Medulla oblongata (tissue), 1 donor: Measurements from ENCODE around the gene SCP2D1.

Experiments
- DNase-seq: peaks from one replicate; pipeline ENCODE4 v3.0.0-alpha.2; 2015; ENCODE audit errors: extremely low spot score

Gene SCP2D1

DNA sequence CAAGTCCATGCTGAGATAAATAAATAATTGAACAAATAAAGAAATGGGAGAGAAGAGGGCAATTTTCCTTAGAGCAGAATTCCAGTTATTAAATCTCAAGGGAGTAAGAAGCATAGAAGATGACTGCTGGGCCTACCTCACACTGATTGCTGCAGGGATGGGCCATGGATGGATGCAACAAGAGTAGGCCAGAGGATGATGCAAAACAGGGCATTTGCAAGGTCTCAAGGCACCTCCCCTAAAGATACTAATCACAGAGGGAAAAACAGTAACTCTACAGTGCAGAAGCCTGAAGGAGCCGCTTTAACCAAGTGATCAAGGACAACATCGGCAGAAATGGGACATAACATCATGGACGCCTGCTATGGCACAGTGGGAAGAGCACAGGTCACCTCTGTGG lies 1.7 kb upstream of the SCP2D1 start:
- no peak for DNase-seq

DNA sequence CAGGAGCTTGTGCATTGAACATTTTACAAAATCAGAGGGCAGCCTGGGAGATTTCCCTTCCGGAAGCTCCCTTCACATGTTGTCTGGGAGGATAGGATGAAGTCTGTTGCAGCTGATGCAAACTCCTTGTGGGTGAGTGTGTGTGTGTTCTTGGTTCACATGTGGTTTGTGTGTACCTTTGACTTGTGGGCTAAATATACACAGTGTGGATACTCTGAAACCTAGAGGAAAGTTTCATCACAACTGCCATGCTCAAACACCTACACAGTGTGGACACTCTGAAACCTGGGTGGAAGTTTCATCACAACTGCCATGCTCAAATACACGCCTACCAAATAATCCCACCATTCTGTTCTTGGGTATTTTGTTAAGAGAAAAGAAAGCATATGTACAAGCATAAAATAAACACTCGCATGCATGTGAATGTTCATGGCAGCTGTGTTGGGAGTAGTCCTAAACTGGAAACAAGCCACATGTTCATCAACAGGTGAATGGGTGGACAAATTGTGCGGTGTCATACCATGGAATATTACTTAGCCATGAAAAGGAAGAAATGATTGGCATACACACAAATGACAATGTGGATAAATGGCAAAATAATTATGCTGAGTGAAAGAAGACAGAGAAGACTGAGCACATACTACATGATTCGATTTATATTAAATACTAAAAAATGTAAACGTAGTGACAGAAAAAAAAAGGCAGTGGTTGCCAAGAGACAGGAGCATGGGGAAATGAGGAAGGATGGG lies 1.8 kb downstream of the SCP2D1 start:
- DNase-seq = no peak

DNA sequence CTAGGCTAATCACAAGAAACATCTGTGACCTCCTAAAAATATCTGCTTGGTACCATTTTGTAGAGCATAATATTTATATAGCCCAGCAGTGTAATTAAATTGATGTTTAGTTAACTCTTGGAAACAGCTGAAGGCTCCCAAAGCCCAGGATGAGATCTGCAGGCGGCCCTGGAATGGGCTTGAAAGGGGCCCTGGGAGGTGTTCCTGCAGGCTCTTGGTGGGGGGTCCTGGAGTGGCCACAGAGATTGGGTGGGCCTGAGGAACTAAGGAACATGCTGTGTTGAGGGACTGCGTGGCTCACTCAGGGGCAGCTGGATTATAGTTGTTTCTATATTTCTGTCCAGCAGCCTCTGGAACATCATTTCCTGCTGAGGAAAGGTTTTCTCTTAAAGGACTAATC lies 9.2 kb downstream of the SCP2D1 start:
- no peak for DNase-seq

DNA sequence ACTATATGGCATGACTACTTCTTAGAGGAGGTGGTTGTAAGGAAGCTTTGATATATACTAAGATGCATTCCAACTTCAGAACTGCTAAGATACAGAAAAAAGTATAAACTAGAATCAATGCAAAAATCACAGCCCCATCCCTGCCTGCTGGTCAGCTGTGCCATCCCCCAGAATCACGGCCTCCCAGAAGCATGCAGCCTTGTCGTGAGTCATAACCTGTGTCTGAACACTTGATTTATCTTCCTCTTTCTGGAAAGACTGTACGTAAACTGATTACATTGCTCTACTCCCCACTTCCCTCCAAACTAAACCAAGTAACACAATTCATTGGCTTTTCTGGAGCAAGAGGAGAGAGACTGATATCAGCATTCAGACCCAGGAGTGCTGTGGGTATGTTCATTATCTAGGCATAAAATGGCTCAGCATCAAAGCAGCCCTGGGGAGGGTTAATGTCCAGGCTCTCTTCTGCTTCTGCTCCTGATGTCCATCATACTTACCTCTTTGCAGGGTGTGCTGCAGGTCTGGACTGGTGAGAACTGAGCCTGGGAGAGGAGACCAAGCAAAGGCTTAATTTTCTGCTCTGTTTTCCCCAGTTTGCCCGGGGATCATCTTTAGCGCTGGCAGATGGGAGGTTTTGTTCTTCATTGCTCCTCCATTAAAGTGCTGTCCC lies 18.4 kb downstream of the SCP2D1 start:
- no peak for DNase-seq

DNA sequence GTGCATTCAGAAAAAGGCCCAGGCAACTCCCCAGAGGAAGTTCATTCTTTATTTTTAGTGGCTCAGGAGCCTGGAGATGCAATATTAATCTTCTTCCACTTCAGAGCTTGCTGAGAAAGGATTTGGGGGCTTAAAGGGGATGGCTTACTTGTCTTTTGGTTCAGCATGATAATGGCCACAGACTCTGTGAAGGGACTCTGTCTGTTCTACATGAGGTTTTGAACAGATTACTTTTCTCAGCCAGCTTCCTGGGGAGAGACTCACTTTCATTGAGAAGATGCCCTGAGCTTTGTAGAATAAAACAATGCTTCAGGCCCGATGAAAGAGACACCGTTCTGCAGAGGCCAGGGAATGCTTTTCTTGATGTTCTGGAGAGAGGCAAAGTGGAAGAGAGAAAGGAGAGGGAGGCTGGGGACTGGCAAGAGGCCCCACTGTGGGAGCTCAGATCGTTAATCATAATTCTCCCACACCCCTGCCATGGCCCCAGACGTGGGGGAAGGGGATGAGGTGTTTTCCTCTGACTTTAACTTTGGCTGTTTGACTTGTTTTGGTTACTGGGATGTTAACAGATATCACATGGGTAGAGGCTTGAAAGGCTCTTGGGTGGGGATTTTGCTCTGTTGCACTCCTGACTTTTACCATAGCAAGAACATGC lies 19.1 kb downstream of the SCP2D1 start:
- DNase-seq = no peak

DNA sequence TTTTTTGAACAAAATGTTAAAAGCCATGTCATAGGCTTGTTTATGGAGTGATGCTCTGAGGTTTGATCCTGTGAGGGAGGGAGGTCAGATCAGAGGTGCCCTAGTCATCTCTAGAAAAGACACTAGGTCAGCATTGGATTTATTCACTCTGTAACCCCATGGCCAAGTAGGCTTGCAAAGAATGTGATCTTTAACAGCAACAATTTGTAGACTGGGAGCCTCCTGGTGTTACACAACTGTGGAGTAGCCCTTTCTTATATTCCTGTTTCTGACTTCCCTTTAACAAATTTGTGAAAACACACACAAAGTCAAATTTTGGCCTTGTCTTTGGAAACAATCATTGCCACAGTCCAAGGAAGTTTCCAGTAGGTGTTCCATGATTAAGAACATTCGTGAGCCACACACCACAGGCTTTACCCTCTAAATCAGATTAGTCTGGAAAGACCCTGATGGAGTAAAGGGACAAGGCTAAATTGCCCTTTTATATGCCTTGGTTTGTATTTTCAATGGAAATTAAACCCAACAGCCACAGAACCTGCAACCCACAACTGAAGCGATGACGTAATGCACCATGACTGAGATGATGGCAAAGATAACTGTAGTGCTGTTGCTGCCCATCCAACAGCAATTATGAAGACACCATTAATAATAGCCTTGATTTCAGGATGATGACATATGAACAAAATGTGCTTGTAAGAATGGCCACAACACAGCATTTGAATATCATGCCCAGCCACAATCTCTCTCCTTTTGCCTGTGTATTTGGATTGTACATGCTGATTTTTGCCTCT lies 22.1 kb downstream of the SCP2D1 start:
- no peak for DNase-seq

DNA sequence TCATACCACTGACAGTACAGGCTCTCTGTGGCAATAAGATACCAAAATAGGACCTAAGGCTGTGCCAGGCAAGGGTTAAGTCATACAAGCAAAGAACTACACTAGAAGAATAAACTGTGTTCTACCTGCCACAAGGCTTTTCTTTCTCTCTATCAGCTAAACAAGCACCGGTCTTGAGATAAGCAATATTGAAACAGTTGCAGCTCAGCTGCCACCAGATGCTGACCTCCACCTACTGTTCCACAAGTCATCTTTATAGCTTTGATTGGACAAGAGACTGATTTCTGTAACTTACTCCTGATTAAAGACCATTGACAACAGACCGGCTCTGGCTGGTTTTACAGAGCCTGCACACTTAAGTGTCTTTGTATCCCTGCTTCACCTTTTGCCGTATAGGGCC lies 24.1 kb downstream of the SCP2D1 start:
- no peak for DNase-seq

DNA sequence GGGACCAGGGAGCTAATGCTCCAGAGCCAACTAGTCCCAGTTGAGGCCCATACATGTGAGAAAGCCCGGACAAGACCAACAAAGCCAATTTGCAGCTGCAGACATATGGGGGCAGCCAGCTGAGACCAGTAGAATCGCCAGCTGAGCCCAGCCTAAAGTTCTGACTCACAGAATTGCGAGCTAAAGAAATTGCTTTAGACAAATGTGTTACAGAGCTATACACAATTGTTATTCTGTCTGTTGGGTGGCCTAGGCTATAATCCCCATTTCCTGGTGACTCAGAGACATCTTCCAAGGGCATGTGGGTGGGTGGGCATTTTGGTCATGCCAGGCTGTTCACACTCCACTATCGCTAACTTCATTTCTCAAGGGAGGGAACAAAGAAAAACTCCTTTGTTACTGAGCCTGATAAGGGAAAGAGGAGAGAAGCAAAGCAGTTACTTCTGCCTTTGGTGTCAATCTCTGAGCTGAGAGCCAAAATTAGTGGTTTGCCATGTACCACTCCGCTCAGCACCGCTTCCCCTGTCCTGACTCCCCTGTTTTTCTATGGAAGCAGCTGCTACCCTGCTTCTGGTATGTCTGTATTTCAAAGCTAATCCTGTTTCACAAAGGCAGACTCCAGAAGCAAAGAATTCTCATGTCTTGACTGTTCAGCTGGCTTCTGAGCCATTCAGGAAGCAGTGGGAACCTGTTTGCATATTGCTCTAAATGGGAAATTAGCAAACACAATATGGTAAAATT lies 26.1 kb downstream of the SCP2D1 start:
- DNase-seq = no peak

DNA sequence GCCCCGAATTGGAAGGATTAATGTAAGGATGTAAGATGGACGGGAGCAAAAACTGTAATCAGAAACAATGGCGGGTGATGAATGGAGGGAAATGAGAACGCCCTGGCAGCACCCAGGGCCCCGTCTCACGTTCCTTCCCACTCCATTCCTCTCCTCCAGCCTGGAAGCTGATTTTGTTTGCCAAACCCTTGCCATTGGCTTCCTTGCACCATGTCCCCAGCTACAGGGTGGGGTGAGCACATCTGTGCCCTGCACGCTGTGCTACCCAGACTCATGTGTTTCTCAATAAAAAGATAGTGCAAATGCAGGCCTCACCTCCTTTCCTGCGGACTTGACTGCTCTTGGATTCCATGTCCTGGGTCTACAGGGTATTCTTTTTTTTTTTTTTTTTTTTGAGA lies 26.7 kb downstream of the SCP2D1 start:
- DNase-seq = no peak

DNA sequence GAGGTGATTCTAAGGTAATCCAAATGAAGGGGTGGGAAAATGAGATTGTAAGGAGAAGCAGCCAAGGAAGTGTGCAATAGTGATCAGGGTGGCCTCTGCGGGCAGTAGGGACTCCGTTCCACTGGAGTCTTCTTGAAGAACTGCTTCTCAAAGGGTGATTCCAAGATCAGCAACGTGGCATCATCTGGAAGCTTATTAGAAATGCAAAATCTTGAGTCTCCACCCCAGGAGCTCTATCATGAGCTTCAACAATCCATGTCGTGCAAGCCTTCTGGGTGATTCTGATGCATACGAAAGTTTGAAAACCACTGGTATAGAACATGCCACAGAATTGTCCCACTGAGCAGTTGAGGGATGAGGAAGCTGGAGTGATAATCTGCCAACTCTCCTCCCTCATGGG lies 31.4 kb downstream of the SCP2D1 start:
- no peak for DNase-seq

DNA sequence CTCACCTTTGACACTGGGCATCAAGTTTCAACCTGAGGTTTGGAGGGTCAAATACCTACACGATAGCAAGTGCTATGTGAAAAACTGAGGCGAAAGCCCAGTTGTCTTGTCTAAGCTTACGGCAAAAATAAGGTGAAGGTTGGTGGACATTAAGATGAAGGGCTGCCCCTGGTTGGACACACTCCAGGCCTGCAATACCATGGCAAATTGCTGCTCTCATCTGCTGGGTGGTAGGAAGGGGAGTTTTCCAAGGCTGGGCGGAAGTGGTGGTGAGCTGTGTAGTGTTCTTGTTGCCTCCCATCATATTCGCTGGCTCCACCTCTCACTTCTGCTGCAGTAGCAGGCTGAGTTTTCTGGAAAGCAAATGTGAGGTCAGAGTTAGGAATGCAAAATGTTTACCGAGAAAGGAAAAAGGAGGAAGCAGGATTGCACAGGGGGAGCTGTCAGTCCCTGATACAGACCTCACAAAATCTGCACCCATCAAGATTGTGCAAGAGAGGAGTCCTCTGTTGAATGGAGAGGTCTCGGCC lies 33.7 kb downstream of the SCP2D1 start:
- no peak for DNase-seq

DNA sequence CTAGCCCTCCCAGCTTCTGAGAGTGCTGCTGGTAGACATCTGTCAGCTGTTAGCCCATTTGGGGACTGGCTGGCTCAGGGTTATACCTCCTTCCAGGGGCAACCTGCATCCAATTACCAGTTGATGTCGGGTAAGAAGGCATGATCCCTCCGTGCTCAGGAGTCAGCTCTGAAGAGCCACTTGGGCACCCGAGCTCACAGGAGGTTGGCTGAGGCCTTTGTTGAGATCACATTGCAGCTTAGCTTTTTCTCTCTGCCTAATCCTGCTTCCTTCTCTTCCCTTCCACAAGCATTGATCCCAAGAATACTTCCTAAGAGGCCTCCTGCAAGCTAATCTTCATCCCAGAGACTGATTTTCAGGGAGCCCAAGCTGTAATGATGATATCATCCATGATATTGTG lies 35.5 kb downstream of the SCP2D1 start:
- DNase-seq = no peak

DNA sequence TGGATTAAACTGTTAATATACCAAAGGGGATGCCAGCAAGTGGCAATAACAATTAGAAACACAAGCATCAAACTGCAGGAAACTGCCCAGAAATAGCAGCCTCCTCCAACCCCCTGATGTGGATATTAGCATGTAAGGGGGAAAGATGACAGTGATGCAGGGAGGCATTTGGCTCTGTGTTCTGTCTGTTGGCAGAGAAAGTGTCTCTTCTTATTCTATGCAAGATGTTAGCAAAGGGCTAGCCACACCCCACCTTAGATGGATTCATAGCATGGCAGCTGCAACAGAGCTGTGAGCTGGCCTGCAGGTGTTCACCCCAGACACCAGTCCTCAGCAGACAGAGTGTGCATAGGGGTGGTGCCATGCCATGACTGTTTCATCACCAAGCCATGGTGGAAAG lies 38.0 kb downstream of the SCP2D1 start:
- no peak for DNase-seq

DNA sequence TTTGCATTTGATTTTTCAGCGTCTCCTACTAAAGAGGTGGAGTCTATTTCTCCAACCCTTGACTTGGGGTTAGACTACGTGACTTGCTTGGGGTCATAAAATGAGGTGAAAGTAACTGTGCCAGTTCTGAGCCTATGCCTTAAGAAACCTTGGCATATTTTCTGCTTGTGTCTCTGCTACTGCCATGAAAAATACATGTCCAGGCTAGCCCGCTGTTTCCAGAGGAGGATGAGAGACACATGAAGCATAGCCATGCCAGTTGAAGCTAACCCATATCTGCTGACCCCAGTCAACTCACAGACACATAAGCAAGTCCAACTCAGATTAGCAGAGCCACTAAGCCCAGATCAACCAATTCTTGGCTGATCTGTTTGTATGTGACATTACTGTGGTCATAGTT lies 38.7 kb downstream of the SCP2D1 start:
- DNase-seq = no peak

DNA sequence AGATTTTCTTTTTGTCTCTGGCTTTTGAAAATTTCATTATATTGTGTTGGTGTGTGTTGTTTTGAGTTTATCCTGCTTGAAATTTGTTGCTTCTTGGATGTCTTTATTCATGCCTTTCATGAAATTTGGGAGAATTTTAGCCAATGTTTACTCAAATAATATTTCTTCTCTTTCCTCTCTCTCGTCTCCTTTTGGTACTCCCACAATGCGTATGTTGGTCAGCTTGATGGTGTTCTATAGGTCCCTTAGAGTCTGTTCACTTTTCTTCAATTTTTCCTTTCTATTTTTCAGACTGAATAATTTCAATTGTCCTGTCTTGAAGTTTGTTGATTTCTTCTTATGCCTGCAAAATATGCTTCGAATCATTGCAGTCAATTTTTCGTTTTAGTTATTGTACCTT lies 39.6 kb downstream of the SCP2D1 start:
- DNase-seq = no peak

DNA sequence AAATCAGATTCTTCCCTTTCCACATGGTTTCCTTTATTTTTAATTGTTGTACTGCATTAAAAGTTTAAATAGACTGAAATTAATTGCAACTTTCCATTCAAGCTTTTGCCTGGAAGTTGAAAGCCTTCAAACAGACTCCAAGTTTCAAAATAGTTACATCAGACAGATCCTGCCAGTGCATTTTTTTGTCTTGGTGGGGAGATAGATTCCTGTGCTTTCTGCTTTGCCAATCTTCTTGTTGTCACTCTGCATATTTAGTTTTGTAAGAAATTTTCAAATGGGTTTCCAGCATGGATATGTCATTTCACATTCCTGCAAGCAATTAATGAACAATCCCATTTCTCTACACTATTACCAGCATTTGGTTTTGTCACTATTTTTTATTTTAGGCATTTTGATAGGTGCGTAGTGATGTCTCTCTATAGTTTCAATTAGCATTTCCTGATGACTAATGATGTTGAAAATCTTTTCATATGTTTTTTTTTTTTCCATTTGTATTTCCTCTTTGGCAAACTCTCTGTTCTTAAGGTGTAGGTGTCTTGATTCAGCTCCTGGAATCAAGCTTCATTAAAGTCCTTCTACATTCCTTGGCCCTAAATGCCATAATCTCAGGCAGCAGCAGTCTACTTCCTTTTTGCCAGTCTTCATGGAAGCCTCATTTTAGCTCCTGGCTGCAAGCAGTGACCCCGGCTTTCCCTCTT lies 40.5 kb downstream of the SCP2D1 start:
- no peak for DNase-seq

DNA sequence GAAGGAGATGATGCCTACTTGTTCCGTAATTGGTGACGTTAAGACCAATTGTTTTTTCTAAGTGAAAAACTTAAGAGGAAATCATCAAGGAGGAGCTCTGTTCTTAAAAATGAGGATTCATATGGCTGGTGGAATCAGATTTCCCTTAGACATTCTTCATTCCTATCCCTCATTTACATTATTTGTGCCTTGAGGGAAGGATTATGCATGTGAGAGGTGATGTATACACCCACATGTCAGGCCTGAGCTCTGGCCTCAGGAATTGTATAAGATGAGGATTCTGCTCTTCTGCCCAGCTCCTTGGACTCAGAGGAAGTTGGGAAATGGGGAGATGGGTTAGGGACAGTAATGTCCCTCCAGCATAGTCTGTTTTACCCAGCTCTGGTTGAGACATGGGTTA lies 42.3 kb downstream of the SCP2D1 start:
- no peak for DNase-seq

DNA sequence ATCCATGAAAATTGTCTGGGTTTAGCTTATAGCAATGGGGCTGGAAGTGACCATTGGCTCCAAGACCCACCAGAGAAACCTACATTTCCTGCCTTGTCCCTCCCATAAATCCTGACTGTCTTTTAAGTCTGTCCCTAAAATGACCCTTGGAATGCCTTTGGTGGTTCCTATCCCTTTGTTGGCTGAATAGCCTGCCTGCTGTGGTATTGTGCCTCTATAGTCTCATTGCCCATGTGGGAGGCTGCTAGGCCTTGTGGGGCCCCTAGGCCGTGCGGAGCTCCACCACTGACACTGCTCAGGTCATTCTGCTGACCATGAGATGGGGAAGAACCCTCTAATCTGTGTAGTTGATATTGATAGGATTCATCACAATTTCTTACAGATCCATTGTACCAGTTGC lies 43.3 kb downstream of the SCP2D1 start:
- no peak for DNase-seq

DNA sequence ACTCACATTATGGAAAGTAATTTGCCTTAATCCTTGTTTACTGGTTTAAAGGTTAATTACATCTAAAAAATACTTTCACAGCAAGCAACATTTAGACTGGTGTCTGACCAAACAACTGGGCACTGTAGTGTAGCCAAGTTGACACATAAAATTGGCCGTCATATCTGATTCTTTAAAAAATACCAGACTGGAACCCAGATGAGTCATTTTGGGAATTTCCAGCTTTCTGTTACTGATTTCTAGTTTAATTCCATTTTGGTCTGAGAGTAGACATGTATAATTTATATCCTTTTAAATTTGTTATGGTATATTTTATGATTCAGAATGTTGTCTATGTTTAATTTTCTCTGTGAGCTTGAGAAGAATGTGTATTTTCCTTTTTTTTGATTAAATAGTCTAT lies 44.1 kb downstream of the SCP2D1 start:
- no peak for DNase-seq

DNA sequence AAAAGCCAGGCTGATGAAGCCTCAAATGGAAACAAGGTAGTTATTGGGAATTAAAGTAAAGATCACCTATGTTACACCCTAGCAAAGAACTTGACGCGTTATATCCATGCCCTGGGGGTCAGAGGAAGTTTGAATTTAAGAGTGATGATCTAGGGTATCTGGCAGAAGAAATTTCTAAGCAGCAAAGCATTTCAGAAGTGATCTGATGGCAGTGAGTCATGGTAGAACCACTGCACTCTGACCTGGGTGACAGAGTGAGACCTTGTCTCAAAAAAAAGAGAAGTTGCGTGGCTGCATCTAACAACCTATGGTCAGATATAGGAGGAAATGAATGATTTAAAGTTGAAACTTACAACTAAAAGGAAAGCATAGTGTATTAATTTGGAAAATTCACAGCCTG lies 45.2 kb downstream of the SCP2D1 start:
- no peak for DNase-seq
